NT2/D1 (cell line): ENCODE measurements around the gene RAB41.
"Not testable (repeated sequence)": the region's sequence is repeated elsewhere in the genome, so short reads cannot be mapped to it uniquely, and the experiment has no call there.

Experiments used
- DNase-seq: peaks from one replicate; pipeline ENCODE4 v3.0.0-alpha.2; 2011; ENCODE audit warnings: low read depth, low spot score
- H3K27me3 ChIP-seq: 2 replicates; pipeline ENCODE4 v1.6.0; 2011; ENCODE audit warnings: mild to moderate bottlenecking; ENCODE audit not compliant: insufficient read length, insufficient read depth
- H3K36me3 ChIP-seq: 2 replicates; pipeline ENCODE4 v1.6.1; 2011; ENCODE audit warnings: mild to moderate bottlenecking, low read length, mixed read lengths; ENCODE audit not compliant: insufficient read depth, insufficient read length
- H3K4me1 ChIP-seq: 2 replicates; pipeline ENCODE4 v1.5.1; 2011; ENCODE audit not compliant: insufficient read depth, insufficient read length
- H3K4me3 ChIP-seq: 2 replicates; pipeline ENCODE4 v1.5.1; 2011; ENCODE audit warnings: low read depth; ENCODE audit not compliant: insufficient read length
- H3K9ac ChIP-seq: 2 replicates; pipeline ENCODE4 v1.6.0; 2011; ENCODE audit warnings: low read depth; ENCODE audit not compliant: insufficient read length
- H3K9me3 ChIP-seq: 2 replicates; pipeline ENCODE4 v1.5.1; 2011; ENCODE audit warnings: mild to moderate bottlenecking, low read length; ENCODE audit not compliant: insufficient read depth
- SUZ12 ChIP-seq: IDR thresholded peaks from 2 replicates; pipeline ENCODE4 v1.6.1; 2011; ENCODE audit not compliant: insufficient read length, insufficient read depth; ENCODE audit errors: extremely low read depth
- YY1 ChIP-seq: IDR thresholded peaks from 2 replicates; pipeline ENCODE4 v1.6.1; 2011; ENCODE audit not compliant: insufficient read length, insufficient read depth
- ZNF274 ChIP-seq: IDR thresholded peaks from 2 replicates; pipeline ENCODE4 v1.6.1; 2011; ENCODE audit warnings: mild to moderate bottlenecking, low read depth, low read length

RAB41 gene

GRCh38 chrX:70281951-70282350, at the start of gene RAB41:
RAB41 (plus strand) TSS chrX:70282172; CDS start chrX:70282218, 46 bp downstream.
- Histone ChIP-seq H3K9ac (no peak within 1 kb of the TSS), H3K9me3 (no peaks in the 10 kb centered on the region), H3K4me3 (no peak within 1 kb of the TSS), H3K27me3 (no peaks in the 10 kb centered on the region), H3K36me3 (peaks cover 38% of the 10 kb centered on the region), H3K4me1 (no peaks in the 10 kb centered on the region)
- TF ChIP-seq ZNF274 (no peak), YY1 (no peak), SUZ12 (no peak)
- DNase-seq = no peak

- H3K9me3 ChIP-seq = no peaks in the 10 kb centered on the region
Observed at GRCh38 chrX:70234355-70234754, 47.6 kb upstream of the RAB41 start, which contains the start of gene AWAT1. AWAT1 (plus strand) TSS chrX:70234655; CDS start chrX:70234696, 41 bp downstream.

DNA sequence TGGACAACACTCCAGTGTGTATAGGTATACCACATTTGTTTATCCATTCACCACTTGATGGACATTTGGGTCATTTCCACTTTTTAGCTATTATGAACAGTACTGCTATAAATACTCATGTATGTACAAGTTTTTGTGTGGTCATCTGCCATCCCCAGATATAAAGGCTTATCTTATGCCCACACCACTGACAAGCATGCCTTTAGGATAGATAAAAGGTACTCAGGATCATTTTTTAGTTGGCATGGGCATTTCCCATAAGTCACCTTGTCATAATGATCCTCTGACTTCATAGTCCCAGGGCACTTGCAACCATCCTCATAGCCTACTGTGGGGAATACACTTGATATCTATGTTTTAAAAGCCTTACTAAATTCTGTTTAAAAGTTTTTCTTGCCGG, 41.2 kb upstream of the RAB41 start:
- no peak for TF ChIP-seq ZNF274
- no peak for TF ChIP-seq YY1
- TF ChIP-seq SUZ12 = no peak
- DNase-seq = no peak

More at GRCh38 chrX:70234355-70234754, 47.6 kb upstream of the RAB41 start, which contains the start of gene AWAT1:
- no peaks in the 10 kb centered on the region for H3K36me3 ChIP-seq
- H3K4me1 ChIP-seq = no peaks in the 10 kb centered on the region
- no peak for DNase-seq
- no peak within 1 kb of the TSS for H3K4me3 ChIP-seq
- H3K9ac ChIP-seq = no peak within 1 kb of the TSS
- TF ChIP-seq YY1 = no peak
- no peak for TF ChIP-seq ZNF274
- no peak for TF ChIP-seq SUZ12
- no peaks in the 10 kb centered on the region for H3K27me3 ChIP-seq

GRCh38 chrX:70241501-70241900, 40.5 kb upstream of the RAB41 start:
- H3K4me1 ChIP-seq = no peaks in the 10 kb centered on the region
- H3K9me3 ChIP-seq = no peaks in the 10 kb centered on the region
- no peak overlapping the region for H3K9ac ChIP-seq
- no peaks in the 10 kb centered on the region for H3K27me3 ChIP-seq
- TF ChIP-seq SUZ12 (no peak), YY1 (no peak), ZNF274 (no peak)
- DNase-seq = no peak
- H3K4me3 ChIP-seq = no peak overlapping the region
- no peaks in the 10 kb centered on the region for H3K36me3 ChIP-seq

More for the DNA sequence above, 41.2 kb upstream of the RAB41 start:
- H3K4me3 ChIP-seq = no peak overlapping the region
- no peak overlapping the region for H3K9ac ChIP-seq
- no peaks in the 10 kb centered on the region for H3K4me1 ChIP-seq
- no peaks in the 10 kb centered on the region for H3K27me3 ChIP-seq
- no peaks in the 10 kb centered on the region for H3K36me3 ChIP-seq
- H3K9me3 ChIP-seq = no peaks in the 10 kb centered on the region

GRCh38 chrX:70243601-70244000, 38.4 kb upstream of the RAB41 start:
- H3K9ac ChIP-seq, H3K27me3 ChIP-seq, H3K9me3 ChIP-seq, H3K4me3 ChIP-seq, DNase-seq, H3K36me3 ChIP-seq, H3K4me1 ChIP-seq: not testable (repeated sequence)

DNA sequence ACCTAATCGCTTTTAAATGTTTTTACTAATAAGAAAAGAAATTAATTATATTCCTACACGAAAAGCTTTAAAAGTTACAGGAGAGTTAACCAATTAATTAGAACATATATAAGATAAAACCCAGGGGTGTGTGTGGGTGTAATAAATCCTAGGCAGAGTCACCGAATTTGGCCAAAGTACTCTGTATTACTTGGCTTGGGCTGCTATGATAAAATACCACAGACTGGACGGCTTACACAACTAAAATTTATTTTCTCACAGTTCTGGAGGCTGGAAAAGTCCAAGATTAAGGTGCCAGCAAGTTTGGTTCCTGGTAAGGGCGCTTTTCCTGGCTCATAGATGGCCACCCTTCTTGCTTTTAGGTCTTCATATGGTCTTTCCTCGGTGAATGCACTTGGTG, 37.1 kb upstream of the RAB41 start:
- no peaks in the 10 kb centered on the region for H3K9me3 ChIP-seq
- H3K9ac ChIP-seq = no peak overlapping the region
- no peaks in the 10 kb centered on the region for H3K27me3 ChIP-seq
- H3K36me3 ChIP-seq = no peaks in the 10 kb centered on the region
- no peaks in the 10 kb centered on the region for H3K4me1 ChIP-seq
- no peak for TF ChIP-seq ZNF274
- no peak for TF ChIP-seq SUZ12
- no peak for TF ChIP-seq YY1
- no peak overlapping the region for H3K4me3 ChIP-seq
- DNase-seq = no peak

DNA sequence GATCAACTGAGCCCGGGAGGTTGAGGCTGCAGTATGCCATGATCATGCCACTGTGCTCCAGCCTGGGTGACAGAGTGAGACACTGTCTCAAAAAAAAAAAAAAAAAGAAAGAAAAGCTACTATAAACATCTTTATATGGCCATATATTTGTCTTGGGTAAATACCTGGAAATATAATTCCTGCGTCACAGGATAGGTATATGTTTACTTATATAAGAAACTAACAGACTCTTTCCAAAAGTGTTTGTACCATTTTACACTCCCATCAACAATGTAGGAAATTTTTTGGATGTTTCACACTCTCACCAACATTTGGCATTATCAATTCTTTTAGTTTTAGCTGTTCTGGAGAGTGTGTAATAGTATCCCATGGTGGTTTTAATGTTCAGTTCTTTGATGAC, 34.7 kb upstream of the RAB41 start:
- no peak for TF ChIP-seq SUZ12
- no peak for TF ChIP-seq ZNF274
- TF ChIP-seq YY1 = no peak
- no peaks in the 10 kb centered on the region for H3K27me3 ChIP-seq
- no peak overlapping the region for H3K9ac ChIP-seq
- no peak overlapping the region for H3K4me3 ChIP-seq
- no peak for DNase-seq
- H3K9me3 ChIP-seq = no peaks in the 10 kb centered on the region
- H3K4me1 ChIP-seq = no peaks in the 10 kb centered on the region
- no peaks in the 10 kb centered on the region for H3K36me3 ChIP-seq

- H3K9me3 ChIP-seq = no peaks in the 10 kb centered on the region
- no peaks in the 10 kb centered on the region for H3K36me3 ChIP-seq
- H3K4me1 ChIP-seq = no peaks in the 10 kb centered on the region
- no peaks in the 10 kb centered on the region for H3K27me3 ChIP-seq
- no peak overlapping the region for H3K4me3 ChIP-seq
- H3K9ac ChIP-seq = no peak overlapping the region
- TF ChIP-seq SUZ12 = no peak
- TF ChIP-seq YY1 = no peak
- TF ChIP-seq ZNF274 = no peak
- no peak for DNase-seq
Observed at GRCh38 chrX:70252491-70252890, 29.5 kb upstream of the RAB41 start.
